Natural killer cell treated with Interleukin-12 subunit alpha and Interleukin-12 subunit beta and Interleukin-15 and Interleukin-18, amount 100 ng/mL, for 72 hours (primary cell): Measurements from ENCODE around the gene PPIE. TPM values are rescaled to one million over a fixed set of nuclear protein-coding genes. Genes with fewer than 3 reads are reported as not detected.
"Not testable (repeated sequence)": the region's sequence is repeated elsewhere in the genome, so short reads cannot be mapped to it uniquely, and the experiment has no call there.

Experiments used
- ATAC-seq, 2 donors: fragments of 150-1000 bp; cut with Tn5 transposase in 1 of 2; sonication (Bioruptor Pico), chemical (Tn5 transposase) in 1 of 2; 2 replicates each; pipeline ENCODE4 v1.10.0; 2021
- DNase-seq: peaks from one replicate; pipeline ENCODE4 v3.0.0; 2022; ENCODE audit warnings: low spot score
- H3K27ac Mint-ChIP-seq, 2 donors: 1 replicate in 1 of 2; 2 replicates in 1 of 2; pipeline ENCODE4 v1.8.0; 2022; ENCODE audit warnings: mixed read lengths in 2 of 2, mild to moderate bottlenecking in 1 of 2, moderate library complexity in 1 of 2
- H3K27me3 Mint-ChIP-seq, 2 donors: 1 replicate in 1 of 2; 2 replicates in 1 of 2; pipeline ENCODE4 v1.8.0; 2022; ENCODE audit warnings: mixed read lengths in 2 of 2
- H3K36me3 Mint-ChIP-seq: one replicate; pipeline ENCODE4 v1.8.0; 2022; ENCODE audit warnings: mixed read lengths
- H3K4me1 Mint-ChIP-seq, 2 donors: 1 replicate in 1 of 2; 2 replicates in 1 of 2; pipeline ENCODE4 v1.8.0; 2022; ENCODE audit warnings: low read depth in 2 of 2, mixed read lengths in 2 of 2, mild to moderate bottlenecking in 1 of 2
- H3K4me3 Mint-ChIP-seq: one replicate; pipeline ENCODE4 v1.8.0; 2022; ENCODE audit warnings: mixed read lengths
- H3K9me3 Mint-ChIP-seq: 2 replicates; pipeline ENCODE4 v1.8.0; 2022; ENCODE audit warnings: mixed read lengths
- total RNA-seq, 2 donors: library from RNA; stranded (reverse); gene quantifications; one replicate each; pipeline ENCODE4 v1.2.3, GENCODE V29; 2022

The PPIE gene
- total RNA-seq, 2 donors from 2014 or later, result 60.0 to 61.2 TPM

DNA sequence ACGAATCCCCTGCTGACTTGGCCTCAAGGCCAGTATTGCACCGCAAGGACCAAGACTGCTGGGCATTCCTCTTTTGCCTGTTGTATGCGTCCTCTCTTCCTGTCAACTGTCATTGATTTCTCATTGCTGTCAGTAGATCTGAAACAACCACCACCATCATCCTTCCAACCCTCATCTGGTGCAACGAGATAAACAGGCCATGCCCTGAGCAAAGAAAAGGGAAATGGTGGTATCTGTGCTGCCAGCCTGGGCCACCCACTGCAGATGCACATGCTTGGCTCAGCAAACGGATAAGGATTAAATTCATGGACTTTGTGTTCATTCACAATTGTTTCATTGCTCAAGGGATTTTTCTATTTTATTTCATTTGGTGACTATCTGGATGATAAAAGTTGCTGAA lies 18.8 kb downstream of the PPIE start:
- Mint-ChIP-seq H3K27me3 (no peaks in the 10 kb centered on the region), H3K27ac (no peak overlapping the region), H3K9me3 (no peaks in the 10 kb centered on the region), H3K36me3 (peaks cover 6% of the 10 kb centered on the region), H3K4me3 (no peak overlapping the region), H3K4me1 (peaks cover 0 to 5% of the 10 kb centered on the region in 2 donors)
- DNase-seq, result peak; percentile 25
- no peak for ATAC-seq

DNA sequence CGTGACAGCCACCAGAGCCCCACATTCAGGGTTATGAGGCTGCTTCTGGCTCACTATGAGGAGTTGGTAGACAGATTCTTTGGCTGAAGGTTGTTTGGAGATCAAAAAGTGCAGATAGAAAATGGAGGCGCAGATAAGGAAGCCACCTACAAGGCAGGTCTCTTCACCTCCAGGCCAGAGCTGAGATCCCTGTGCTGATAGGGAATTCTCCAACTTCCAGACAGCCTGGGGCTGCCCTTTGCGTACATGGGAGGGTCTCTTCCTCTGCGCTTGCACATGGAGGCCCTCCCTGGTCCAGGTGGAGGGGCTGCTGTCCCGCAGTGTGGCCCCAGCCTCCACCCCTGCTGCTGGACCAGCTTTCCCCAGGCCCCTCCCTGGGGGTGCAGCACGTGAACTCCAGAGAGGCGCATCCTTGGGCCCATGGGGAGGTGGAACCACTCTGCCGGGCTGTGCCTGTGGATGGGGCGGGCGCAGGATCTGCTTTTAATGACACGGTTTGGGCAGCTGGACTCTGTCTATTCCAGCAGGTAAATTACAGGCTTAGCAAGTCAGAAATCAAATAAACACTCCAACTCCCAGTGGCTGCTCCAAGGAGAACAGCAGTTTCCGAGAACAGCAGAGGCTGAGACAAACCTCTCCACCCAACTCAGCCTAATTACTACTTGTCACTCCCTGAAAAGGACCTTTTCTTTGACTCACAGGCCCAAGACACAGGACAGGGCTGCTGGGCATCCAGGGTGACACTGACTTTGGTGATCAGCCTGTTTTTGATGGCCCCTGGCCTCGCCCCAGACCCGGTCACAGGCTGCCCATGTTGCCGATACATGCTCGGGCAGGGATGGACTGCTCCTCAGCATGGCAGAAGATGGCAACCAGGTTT lies 20.1 kb downstream of the PPIE start:
- Mint-ChIP-seq H3K36me3 (peaks cover 5% of the 10 kb centered on the region), H3K4me1 (peaks cover 0 to 5% of the 10 kb centered on the region in 2 donors), H3K9me3 (no peaks in the 10 kb centered on the region), H3K27ac (no peak overlapping the region), H3K27me3 (no peaks in the 10 kb centered on the region), H3K4me3 (no peak overlapping the region)
- DNase-seq (peak; percentile 54), ATAC-seq (no peak)

DNA sequence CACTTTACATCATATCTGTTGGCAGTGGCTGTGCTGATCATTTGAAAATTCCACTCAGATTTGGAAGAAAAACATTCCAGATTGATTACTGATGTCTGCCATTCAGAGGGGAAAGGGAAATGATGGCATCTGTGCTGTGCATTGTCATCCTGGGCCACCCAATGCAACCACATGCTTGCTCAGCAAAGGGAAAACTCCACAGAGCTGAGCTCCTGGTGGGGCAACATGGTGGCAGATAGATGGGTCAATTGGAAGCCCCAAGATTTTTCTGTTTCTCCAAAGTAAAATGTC lies 20.7 kb downstream of the PPIE start:
- no peaks in the 10 kb centered on the region for H3K27me3 Mint-ChIP-seq
- no peak overlapping the region for H3K27ac Mint-ChIP-seq
- ATAC-seq (no peak), DNase-seq (no peak)
- H3K4me3 Mint-ChIP-seq, result no peak overlapping the region
- no peaks in the 10 kb centered on the region for H3K9me3 Mint-ChIP-seq
- peaks cover 5% of the 10 kb centered on the region for H3K36me3 Mint-ChIP-seq
- peaks cover 0 to 5% of the 10 kb centered on the region in 2 donors for H3K4me1 Mint-ChIP-seq

GRCh38 chr1:39760074-39761008 lies 21.7 kb downstream of the PPIE start:
- Mint-ChIP-seq H3K36me3 (peaks cover 5% of the 10 kb centered on the region), H3K4me3 (no peak overlapping the region), H3K4me1 (peaks cover 0 to 5% of the 10 kb centered on the region in 2 donors), H3K9me3 (no peaks in the 10 kb centered on the region), H3K27me3 (no peaks in the 10 kb centered on the region), H3K27ac (no peak overlapping the region)
- DNase-seq (peak; percentile 51), ATAC-seq (no peak)

- ATAC-seq, result peak in 1 of 2 donors; percentile 15
- Mint-ChIP-seq H3K4me1 (peaks cover 0 to 5% of the 10 kb centered on the region in 2 donors), H3K27ac (no peak overlapping the region), H3K9me3 (no peaks in the 10 kb centered on the region), H3K4me3 (no peak overlapping the region), H3K27me3 (no peaks in the 10 kb centered on the region), H3K36me3 (peaks cover 5% of the 10 kb centered on the region)
- peak; percentile 53 for DNase-seq
Measured at GRCh38 chr1:39761016-39761415, 22.3 kb downstream of the PPIE start.

- Mint-ChIP-seq H3K4me3 (no peak overlapping the region), H3K9me3 (no peaks in the 10 kb centered on the region), H3K36me3 (peaks cover 5% of the 10 kb centered on the region), H3K27ac (no peak overlapping the region), H3K27me3 (no peaks in the 10 kb centered on the region), H3K4me1 (peaks cover 0 to 2% of the 10 kb centered on the region in 2 donors)
- peak in 1 of 2 donors; percentile 3 for ATAC-seq
- peak; percentile 25 for DNase-seq
Measured at GRCh38 chr1:39761557-39762260, 23.0 kb downstream of the PPIE start.

DNA sequence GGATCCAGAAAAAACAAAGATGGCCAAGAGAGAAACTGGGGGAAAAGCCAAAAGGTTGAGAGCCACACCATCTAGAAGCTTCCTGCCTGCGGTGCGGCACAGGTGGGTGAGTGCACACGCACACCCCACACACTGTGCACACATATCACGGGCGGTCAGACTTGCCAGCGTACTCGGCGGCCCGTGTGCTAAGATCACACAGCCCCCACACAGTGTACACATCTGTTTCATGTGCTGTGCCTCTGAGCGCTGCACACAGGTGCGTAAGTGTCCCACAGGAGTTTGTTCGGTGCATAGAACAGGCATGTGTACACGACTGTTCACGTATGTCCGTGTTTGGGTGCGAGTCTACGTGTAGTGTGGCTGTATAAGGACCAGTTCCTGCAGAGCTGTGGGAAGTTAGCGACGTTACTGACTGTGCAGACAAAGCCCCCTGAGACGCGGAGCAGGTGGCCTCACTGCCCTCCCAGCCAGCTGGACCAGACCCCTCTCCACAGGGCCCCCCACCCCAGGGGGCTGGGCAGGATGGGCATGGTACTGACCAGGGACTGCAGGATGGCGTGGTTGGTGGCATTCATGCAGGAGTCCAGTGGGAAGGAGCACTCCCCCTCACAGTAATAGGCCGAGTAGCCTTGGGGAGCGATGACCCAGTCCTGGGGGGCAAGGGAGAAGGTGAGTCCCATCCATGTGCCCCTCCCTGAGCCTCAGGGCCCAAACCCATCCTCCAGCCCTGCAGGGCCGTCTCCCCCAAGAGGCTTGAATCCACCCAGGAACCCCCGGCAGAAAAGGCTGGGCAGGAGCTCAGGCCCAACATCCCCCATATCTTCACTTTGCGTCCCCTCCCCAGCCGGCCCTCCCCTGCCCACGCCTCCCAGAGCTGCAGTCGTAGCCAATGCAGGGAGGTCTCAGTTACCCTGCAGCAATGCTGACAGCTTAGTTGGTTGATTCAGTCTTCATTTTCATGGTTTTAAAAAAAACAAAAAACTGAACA lies 24.2 kb downstream of the PPIE start:
- H3K4me3 Mint-ChIP-seq, result no peak overlapping the region
- H3K9me3 Mint-ChIP-seq, result no peaks in the 10 kb centered on the region
- no peak overlapping the region for H3K27ac Mint-ChIP-seq
- ATAC-seq (no peak), DNase-seq (peak; percentile 39)
- no peaks in the 10 kb centered on the region for H3K4me1 Mint-ChIP-seq
- no peaks in the 10 kb centered on the region for H3K27me3 Mint-ChIP-seq
- H3K36me3 Mint-ChIP-seq, result no peaks in the 10 kb centered on the region

DNA sequence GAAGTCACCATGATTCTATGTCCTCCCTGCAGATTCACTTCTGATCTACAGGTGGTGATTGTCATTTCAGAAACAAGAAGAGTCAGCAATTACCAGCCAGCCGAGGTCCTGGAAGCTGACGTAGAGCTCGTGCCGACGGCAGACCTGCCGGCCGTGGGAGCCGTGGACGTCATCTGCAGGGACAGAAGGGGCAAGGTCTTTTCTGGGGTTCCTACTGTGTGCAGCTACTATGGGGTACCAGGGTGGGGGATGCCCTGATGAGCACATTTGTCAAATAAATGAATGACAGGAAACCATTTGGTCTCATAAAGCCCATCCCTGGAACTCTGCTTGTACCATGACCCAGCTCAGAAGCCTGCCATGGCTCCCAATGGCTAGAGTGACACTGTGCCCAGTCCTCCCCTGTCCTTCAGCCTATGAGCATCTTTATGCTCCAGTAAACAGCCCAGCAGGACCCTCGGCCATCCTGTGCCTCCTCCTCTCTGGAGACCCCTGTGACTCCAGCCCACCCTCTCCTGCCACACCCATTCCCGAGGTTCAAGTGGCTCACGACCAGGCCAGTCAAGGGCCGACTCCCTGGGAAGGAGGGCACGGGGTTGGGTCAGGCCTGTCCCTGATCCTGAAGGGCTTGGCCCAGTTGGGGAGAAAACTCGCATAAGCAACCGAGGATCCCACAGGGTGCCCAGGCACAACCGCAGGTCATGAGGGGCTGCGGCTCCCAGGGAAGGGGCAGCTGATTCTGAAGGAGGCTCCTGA lies 25.1 kb downstream of the PPIE start:
- not testable (repeated sequence) for H3K27me3 Mint-ChIP-seq, H3K9me3 Mint-ChIP-seq, H3K36me3 Mint-ChIP-seq, H3K27ac Mint-ChIP-seq, H3K4me1 Mint-ChIP-seq, H3K4me3 Mint-ChIP-seq, ATAC-seq
- DNase-seq, result peak; percentile 46

- H3K36me3 Mint-ChIP-seq, H3K27me3 Mint-ChIP-seq, ATAC-seq, H3K27ac Mint-ChIP-seq, H3K4me1 Mint-ChIP-seq, H3K4me3 Mint-ChIP-seq, H3K9me3 Mint-ChIP-seq: not testable (repeated sequence)
- DNase-seq, result peak; percentile 44
Measured at GRCh38 chr1:39764512-39764911, 25.8 kb downstream of the PPIE start.

GRCh38 chr1:39766466-39766865 lies 27.8 kb downstream of the PPIE start:
- not testable (repeated sequence) for ATAC-seq, H3K9me3 Mint-ChIP-seq, H3K27me3 Mint-ChIP-seq, H3K27ac Mint-ChIP-seq, H3K4me3 Mint-ChIP-seq, DNase-seq, H3K4me1 Mint-ChIP-seq, H3K36me3 Mint-ChIP-seq

DNA sequence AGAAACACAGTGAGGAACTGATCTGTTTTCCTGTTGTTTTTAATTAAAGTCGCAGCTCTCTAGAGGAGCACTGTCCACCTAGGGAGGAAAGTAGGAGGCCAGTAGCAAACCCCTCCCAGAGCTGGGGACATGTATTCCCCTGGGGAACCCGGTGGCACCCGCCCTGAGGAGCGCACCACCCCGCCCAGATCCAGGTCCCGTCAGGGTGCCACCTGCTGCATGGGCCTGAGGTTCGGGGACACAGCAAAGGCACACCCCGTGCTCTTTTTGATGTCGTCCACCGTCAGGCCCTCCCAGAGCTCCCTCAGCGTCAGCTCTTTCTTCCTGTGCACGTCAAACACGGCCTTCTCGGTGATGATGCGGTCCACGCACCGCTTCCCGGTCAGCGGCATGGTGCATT lies 30.8 kb downstream of the PPIE start:
- not testable (repeated sequence) for H3K9me3 Mint-ChIP-seq, H3K36me3 Mint-ChIP-seq, ATAC-seq, H3K27me3 Mint-ChIP-seq, H3K4me1 Mint-ChIP-seq, H3K4me3 Mint-ChIP-seq, H3K27ac Mint-ChIP-seq
- DNase-seq, result peak; percentile 51
